Right ventricle myocardium superior (tissue), 1 donor: ENCODE data around the gene ETV7. TPM values are rescaled to one million over a fixed set of nuclear protein-coding genes. Genes with fewer than 3 reads are reported as not detected.

Experiments used
- total RNA-seq: library from RNA; stranded (reverse); fragmentation: NEBNext Ultra II Directional; extraction: Animal tissue kit (Norgen Biotek cat#: 25700); gene quantifications from one replicate; pipeline ENCODE4 v1.2.1, GENCODE V29; 2021
- donor health status: DM: no; HTN: yes; CAD: no; lungs with severe emphysema.

Gene ETV7
- total RNA-seq, 1 donor from 2014 or later, result not detected

Other genes starting within 250 kb of the ETV7 start
- gene BRPF3, start 190.9 kb downstream of the ETV7 start, total RNA-seq, result 17.8 TPM
- gene PNPLA1, start 117.6 kb downstream of the ETV7 start, total RNA-seq, result not detected
- not detected for gene BNIP5, start 50.8 kb downstream of the ETV7 start, total RNA-seq
- 0.13 TPM for gene PXT1, start 55.2 kb upstream of the ETV7 start, total RNA-seq
- 22.1 TPM for gene KCTD20, start 55.3 kb upstream of the ETV7 start, total RNA-seq
- 21.2 TPM for gene STK38, start 159.8 kb upstream of the ETV7 start, total RNA-seq
- 122 TPM for gene SRSF3, start 206.7 kb upstream of the ETV7 start, total RNA-seq